GM12801 (cell line): ENCODE measurements around the gene TMEM163.

Experiments used
- TF ChIP-seq, protein P1 (sequence below): IDR thresholded peaks from one replicate; pipeline ENCODE4 v1.5.1; 2011; ENCODE audit warnings: control low read depth; ENCODE audit not compliant: insufficient read length; ENCODE audit errors: extremely low read depth

Gene TMEM163

DNA sequence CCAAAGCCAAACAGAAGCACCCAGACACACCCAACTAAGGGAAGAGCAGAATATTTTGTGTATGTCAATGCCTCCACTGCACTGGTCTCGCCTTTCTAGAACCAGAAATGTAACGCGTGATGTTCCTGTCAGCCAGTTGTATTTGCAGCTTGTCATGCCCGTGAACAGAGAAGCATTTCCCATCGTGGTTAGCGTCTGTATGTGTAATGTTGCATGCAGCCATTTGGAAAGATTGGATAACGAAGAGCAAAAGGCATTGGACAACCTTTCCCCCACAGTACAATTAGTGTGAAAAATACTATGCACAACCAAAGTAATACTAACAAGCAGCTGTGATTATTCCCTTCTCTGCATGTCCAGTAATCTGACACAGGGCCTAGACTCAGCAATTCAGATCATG lies 140.5 kb downstream of the TMEM163 start:
- TF ChIP-seq, protein P1, sequence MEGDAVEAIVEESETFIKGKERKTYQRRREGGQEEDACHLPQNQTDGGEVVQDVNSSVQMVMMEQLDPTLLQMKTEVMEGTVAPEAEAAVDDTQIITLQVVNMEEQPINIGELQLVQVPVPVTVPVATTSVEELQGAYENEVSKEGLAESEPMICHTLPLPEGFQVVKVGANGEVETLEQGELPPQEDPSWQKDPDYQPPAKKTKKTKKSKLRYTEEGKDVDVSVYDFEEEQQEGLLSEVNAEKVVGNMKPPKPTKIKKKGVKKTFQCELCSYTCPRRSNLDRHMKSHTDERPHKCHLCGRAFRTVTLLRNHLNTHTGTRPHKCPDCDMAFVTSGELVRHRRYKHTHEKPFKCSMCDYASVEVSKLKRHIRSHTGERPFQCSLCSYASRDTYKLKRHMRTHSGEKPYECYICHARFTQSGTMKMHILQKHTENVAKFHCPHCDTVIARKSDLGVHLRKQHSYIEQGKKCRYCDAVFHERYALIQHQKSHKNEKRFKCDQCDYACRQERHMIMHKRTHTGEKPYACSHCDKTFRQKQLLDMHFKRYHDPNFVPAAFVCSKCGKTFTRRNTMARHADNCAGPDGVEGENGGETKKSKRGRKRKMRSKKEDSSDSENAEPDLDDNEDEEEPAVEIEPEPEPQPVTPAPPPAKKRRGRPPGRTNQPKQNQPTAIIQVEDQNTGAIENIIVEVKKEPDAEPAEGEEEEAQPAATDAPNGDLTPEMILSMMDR = no peak

- TF ChIP-seq, protein P1 = no peak
Observed at GRCh38 chr2:134576478-134576877, 142.3 kb downstream of the TMEM163 start.

- TF ChIP-seq, protein P1 = no peak
Observed at GRCh38 chr2:134575888-134576287, 142.9 kb downstream of the TMEM163 start.

DNA sequence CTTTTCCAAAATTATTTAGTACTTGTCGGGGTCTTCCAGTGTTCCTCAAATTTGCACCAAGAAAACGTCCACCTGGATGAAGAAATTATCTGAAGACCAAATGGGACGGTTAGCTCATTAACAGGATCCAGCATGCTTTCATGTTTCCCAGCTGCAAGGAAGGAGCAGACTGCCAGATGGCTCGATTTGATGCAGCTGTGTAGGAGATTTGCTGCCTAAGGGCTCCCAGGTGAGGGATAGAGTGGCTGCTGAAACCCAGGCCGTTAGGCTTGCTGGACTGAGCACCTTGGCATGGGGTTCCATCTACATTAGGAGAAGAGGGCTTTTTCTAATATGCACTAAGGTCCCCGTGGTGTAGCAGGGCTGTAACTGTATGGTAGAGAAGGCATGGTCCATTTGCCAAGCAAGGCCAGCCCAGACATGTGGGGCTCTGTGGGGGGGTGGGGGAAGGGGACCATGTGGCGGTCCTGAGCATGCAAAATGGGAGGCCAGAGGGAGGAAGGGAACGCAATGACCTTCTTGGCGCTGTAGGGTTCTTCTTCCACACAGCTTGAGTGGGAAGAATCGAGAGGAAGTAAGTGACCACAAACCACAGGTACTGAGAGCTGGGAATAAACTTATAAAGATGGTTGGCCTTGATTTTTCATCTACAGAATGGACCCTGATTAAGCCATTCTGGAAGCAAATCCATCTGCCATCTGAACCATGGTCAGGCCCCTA lies 144.0 kb downstream of the TMEM163 start:
- TF ChIP-seq, protein P1 = no peak

DNA sequence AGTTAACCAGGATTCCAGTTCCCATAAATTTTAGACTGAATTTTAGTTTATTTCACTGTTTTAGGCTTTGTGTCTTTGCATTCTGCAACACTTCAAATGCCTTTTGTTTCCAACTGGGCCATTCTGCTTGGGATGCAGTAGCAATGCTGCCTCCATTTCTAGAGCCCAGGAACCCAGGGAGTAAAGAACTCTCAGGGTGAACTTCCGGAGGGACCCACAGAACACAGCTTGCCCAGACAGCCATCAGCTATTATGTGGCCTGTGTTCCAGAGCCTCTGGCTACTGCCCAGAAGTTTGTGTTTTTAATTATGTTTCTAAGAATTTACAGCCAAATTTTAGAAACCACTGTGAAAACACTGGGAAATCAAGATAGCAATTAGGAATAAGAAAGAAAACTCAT lies 145.1 kb downstream of the TMEM163 start:
- TF ChIP-seq, protein P1 = no peak

- TF ChIP-seq, protein P1 = no peak
Observed at GRCh38 chr2:134573085-134573370, 145.8 kb downstream of the TMEM163 start.

GRCh38 chr2:134572314-134573084 lies 146.3 kb downstream of the TMEM163 start:
- TF ChIP-seq, protein P1 = no peak
